ENCODE data around the gene NTM. TPM values are rescaled to one million over a fixed set of nuclear protein-coding genes. Genes with fewer than 3 reads are reported as not detected.

Gene NTM
- total RNA-seq, 1 experiment from 2014 or later, result 0.73 TPM

DNA sequence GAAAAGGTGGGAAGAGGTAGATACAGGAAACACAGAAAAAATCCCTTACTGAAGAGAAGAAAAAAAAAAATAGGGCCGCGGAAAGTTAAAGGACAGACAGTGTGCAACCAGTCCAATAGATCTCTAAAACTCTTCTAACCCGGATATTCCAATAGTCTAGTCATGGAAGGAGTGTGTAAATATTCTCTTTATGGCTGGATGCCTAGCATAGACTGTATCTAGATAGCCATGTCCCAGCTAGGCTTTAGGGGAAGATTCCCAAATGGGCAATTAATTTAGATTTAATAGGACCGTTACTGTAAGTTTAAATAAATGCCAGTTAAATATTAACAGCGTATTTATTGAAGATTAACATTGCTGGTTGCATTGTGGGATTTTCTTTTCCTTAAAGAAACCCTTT lies 532.7 kb downstream of the NTM start:
- Histone ChIP-seq H3K27me3 (replicated peaks; ENCODE audit: control insufficient read depth, insufficient read depth, low read length) (no peaks in the 10 kb centered on the region), H3K4me3 (ENCODE audit: low read depth, low read length) (no peak overlapping the region), H3K9me3 (no peaks in the 10 kb centered on the region), H3K4me1 (no peaks in the 10 kb centered on the region), H3K36me3 (ENCODE audit: control insufficient read depth, insufficient read depth, low read length) (no peaks in the 10 kb centered on the region)
- no TSS peak for BruUV-seq (replicated peaks)
- intact Hi-C loops (cut with micrococcal nuclease; ENCODE audit: unreplicated experiment), result no loop called here
- DNase-seq, result no peak
- TF ChIP-seq, protein P1, sequence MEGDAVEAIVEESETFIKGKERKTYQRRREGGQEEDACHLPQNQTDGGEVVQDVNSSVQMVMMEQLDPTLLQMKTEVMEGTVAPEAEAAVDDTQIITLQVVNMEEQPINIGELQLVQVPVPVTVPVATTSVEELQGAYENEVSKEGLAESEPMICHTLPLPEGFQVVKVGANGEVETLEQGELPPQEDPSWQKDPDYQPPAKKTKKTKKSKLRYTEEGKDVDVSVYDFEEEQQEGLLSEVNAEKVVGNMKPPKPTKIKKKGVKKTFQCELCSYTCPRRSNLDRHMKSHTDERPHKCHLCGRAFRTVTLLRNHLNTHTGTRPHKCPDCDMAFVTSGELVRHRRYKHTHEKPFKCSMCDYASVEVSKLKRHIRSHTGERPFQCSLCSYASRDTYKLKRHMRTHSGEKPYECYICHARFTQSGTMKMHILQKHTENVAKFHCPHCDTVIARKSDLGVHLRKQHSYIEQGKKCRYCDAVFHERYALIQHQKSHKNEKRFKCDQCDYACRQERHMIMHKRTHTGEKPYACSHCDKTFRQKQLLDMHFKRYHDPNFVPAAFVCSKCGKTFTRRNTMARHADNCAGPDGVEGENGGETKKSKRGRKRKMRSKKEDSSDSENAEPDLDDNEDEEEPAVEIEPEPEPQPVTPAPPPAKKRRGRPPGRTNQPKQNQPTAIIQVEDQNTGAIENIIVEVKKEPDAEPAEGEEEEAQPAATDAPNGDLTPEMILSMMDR (IDR thresholded peaks at IDR 0.05; ENCODE audit: insufficient read depth in 1 of 2, low read depth in 1 of 2, low read length in 1 of 2, severe bottlenecking in 1 of 2, unreplicated experiment in 1 of 2), result no peak
- Mint-ChIP-seq H3K36me3 (ENCODE audit: insufficient read depth, unreplicated experiment) (no peaks in the 10 kb centered on the region), H3K27ac (ENCODE audit: unreplicated experiment) (no peak overlapping the region), H3K9me3 (ENCODE audit: unreplicated experiment) (no peaks in the 10 kb centered on the region), H3K27me3 (ENCODE audit: insufficient read depth, unreplicated experiment) (peaks cover 11% of the 10 kb centered on the region), H3K4me3 (ENCODE audit: unreplicated experiment) (no peak overlapping the region), H3K4me1 (ENCODE audit: low read depth, unreplicated experiment) (no peaks in the 10 kb centered on the region)
- POLR2A ChIA-PET, result no interaction called here
- CTCF ChIA-PET, result no interaction called here

GRCh38 chr11:131904756-131905155 lies 534.3 kb downstream of the NTM start:
- DNase-seq, result no peak
- CTCF ChIA-PET, result no interaction called here
- Histone ChIP-seq H3K27me3 (replicated peaks; ENCODE audit: control insufficient read depth, insufficient read depth, low read length) (no peaks in the 10 kb centered on the region), H3K36me3 (ENCODE audit: control insufficient read depth, insufficient read depth, low read length) (no peaks in the 10 kb centered on the region), H3K9me3 (no peaks in the 10 kb centered on the region), H3K4me3 (ENCODE audit: low read depth, low read length) (no peak overlapping the region), H3K4me1 (no peaks in the 10 kb centered on the region)
- POLR2A ChIA-PET, result no interaction called here
- peaks cover 11% of the 10 kb centered on the region for H3K27me3 Mint-ChIP-seq (ENCODE audit: insufficient read depth, unreplicated experiment)
- H3K27ac Mint-ChIP-seq (ENCODE audit: unreplicated experiment), result no peak overlapping the region
- no peaks in the 10 kb centered on the region for H3K9me3 Mint-ChIP-seq (ENCODE audit: unreplicated experiment)
- H3K4me1 Mint-ChIP-seq (ENCODE audit: low read depth, unreplicated experiment), result no peaks in the 10 kb centered on the region
- H3K36me3 Mint-ChIP-seq (ENCODE audit: insufficient read depth, unreplicated experiment), result no peaks in the 10 kb centered on the region
- no peak overlapping the region for H3K4me3 Mint-ChIP-seq (ENCODE audit: unreplicated experiment)
- intact Hi-C loops (cut with micrococcal nuclease; ENCODE audit: unreplicated experiment), result no loop called here
- BruUV-seq (replicated peaks), result no TSS peak
- TF ChIP-seq, protein P1 (IDR thresholded peaks at IDR 0.05; ENCODE audit: insufficient read depth in 1 of 2, low read depth in 1 of 2, low read length in 1 of 2, severe bottlenecking in 1 of 2, unreplicated experiment in 1 of 2), result no peak

DNA sequence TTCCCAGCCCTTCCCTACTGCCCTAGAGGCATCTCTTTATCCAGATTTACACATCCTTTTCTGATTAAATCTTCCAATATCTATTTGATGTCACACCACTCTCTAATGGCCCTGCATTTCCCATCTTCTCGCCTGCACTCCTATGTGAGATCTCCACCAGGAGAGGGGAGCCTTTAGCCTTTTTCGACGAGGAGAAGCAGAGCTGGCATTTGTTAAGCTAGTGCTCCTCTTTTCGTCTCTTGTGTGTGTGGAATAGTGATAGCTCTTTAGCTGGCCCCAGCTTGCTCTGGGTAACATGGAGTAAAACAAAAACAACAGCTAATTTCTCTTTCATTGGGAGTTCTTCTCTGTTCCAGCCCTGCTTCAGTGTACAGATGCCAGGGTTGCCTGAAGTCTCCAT lies 536.5 kb downstream of the NTM start:
- BruUV-seq (replicated peaks), result no TSS peak
- no peaks in the 10 kb centered on the region for H3K27me3 ChIP-seq (replicated peaks; ENCODE audit: control insufficient read depth, insufficient read depth, low read length)

More for the DNA sequence above, 536.5 kb downstream of the NTM start:
- Mint-ChIP-seq H3K27me3 (ENCODE audit: insufficient read depth, unreplicated experiment) (peaks cover 8% of the 10 kb centered on the region), H3K4me3 (ENCODE audit: unreplicated experiment) (no peak overlapping the region), H3K36me3 (ENCODE audit: insufficient read depth, unreplicated experiment) (no peaks in the 10 kb centered on the region), H3K27ac (ENCODE audit: unreplicated experiment) (no peak overlapping the region), H3K4me1 (ENCODE audit: low read depth, unreplicated experiment) (no peaks in the 10 kb centered on the region), H3K9me3 (ENCODE audit: unreplicated experiment) (no peaks in the 10 kb centered on the region)
- Histone ChIP-seq H3K4me3 (ENCODE audit: low read depth, low read length) (no peak overlapping the region), H3K9me3 (no peaks in the 10 kb centered on the region), H3K36me3 (ENCODE audit: control insufficient read depth, insufficient read depth, low read length) (no peaks in the 10 kb centered on the region), H3K4me1 (no peaks in the 10 kb centered on the region)
- intact Hi-C loops (cut with micrococcal nuclease; ENCODE audit: unreplicated experiment), result no loop called here
- TF ChIP-seq, protein P1 (IDR thresholded peaks at IDR 0.05; ENCODE audit: insufficient read depth in 1 of 2, low read depth in 1 of 2, low read length in 1 of 2, severe bottlenecking in 1 of 2, unreplicated experiment in 1 of 2), result no peak
- ChIA-PET CTCF (no interaction called here), POLR2A (no interaction called here)
- DNase-seq, result no peak

Data from Caco-2 (cell line).